Caki2 (cell line): ENCODE measurements around the gene ELAVL4. TPM values are rescaled to one million over a fixed set of nuclear protein-coding genes. Genes with fewer than 3 reads are reported as not detected.

ENCODE experiments used
- DNase-seq: peaks from one replicate; pipeline ENCODE4 v3.0.0-alpha.2; 2015; ENCODE audit warnings: low read depth
- in situ Hi-C: cut with HindIII; loops from 2 replicates; pipeline ENCODE4 v1.10.0; 2016; ENCODE audit warnings: low sequenced_read_pairs, low pct_unique_long_range_greater_than_20kb, mixed read lengths
- total RNA-seq: library from RNA; depleted of rRNA; stranded (reverse); fragments of >200 nt; shearing (Covaris generic); gene quantifications from 2 replicates; pipeline ENCODE4 v1.2.3, GENCODE V29; 2014; ENCODE audit warnings: low replicate concordance; rRNA removed

Gene ELAVL4
- total RNA-seq = not detected in 2 replicates

DNA sequence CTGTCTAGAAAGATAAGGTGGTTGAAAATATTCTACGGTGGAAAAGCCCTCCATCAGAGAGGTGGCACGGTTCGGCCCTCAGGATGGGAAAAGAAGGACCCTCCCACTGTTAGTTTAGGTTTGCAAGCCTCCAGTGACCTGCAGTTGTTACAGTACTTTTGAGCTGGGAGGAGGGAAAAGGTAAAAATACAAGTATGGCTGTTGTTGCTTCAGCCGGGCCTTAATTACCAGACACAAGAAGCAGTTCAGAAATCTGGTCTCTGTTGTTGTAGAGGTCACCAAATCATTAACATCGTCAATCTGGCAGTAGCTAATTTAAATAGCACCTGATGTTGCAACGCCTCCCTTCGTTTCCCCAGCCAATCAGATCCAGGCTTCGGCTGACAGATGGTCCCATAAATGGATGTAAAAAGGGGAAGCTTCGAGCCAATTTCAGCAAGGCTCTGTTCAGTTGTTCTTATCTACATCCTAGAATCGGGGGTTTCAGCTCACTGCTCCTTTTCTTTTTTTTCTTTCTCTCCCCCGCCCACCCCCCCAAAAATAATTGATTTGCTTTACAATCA lies at the start of gene ELAVL4:
TSS of gene ELAVL4 (plus strand) at position 424 of the 563 bp plus-strand sequence. CDS start 270 bp downstream, outside the sequence.
- no peak for DNase-seq
- in situ Hi-C loops = no loop called here

DNA sequence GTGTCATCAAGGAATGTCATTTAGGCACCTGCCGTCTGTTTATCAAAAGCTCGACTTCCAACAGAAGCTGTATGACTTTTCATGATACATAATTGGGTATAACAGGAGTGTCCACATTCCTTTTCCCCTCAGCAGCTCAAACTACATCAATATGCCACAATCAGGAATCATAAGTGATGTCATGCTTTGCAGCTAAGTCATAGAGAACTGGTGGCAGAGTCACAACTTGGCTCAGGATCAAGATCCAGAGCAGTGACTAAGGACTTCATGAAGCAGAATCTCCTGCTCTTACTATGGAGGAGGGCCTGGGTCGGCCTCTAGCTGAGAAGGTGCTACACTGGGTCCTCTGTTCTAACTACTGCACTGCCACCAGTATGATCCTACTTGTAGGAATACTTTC lies 48.4 kb upstream of the ELAVL4 start:
- DNase-seq = peak; percentile 16

DNA sequence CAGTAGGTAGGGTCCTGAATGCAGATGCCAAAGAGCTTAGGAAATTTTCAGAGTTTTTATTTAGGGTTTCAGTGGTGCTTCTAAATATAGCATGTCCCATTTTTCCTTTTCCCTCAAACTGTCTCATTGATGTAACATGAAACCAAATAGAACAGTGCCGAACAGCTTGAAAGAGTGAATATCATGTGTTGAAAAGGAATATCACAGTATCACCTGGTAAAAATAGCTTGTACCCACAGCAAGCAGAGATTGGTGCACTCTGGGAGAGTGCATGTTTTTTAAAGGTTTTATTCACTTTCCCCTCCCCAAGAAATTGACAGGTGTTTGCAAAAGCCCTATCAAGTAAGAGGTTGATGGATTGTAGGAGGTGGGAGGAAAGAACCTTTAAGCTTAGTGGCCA lies 41.9 kb upstream of the ELAVL4 start:
- in situ Hi-C loops = no loop called here
- no peak for DNase-seq

More for the DNA sequence above, 48.4 kb upstream of the ELAVL4 start:
- in situ Hi-C loops = no loop called here

DNA sequence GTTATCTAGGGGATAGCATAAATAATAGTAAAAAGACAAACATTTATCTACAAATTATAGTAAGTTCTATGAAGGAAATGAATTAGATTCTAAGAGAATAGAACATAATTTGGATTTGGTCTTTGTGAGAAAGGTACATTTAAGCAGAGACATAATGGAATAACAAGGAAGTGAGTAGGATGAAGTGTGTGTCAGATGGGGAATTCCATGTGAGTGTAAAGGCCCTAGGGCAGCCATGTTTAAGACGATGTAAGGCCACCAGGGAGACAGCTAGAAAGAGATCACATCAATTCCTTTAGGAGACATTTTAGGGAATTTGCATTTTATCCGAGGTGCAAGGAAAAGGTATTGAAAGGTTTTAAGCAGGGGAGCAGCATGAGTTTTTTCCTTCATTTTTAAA lies 33.8 kb upstream of the ELAVL4 start:
- no peak for DNase-seq
- in situ Hi-C loops = no loop called here

DNA sequence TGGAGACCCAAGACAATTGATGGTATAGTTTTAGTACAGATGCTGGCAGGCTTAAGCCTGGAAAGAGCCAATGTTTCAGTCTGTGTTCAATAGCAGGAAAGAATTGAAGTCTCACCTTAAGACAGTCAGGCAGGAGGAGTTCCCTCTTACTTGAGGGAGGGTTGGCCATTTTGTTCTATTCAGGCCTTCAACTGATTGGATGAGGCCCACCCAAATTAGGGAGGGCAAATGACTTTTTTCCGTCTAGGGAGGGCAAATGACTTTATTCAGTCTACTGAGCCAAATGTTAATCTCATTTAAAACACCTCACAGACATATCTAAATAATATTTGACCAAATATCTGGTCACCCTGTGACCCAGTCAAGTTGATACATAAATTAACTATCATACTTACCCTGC lies 31.4 kb upstream of the ELAVL4 start:
- in situ Hi-C loops = no loop called here
- DNase-seq = no peak

DNA sequence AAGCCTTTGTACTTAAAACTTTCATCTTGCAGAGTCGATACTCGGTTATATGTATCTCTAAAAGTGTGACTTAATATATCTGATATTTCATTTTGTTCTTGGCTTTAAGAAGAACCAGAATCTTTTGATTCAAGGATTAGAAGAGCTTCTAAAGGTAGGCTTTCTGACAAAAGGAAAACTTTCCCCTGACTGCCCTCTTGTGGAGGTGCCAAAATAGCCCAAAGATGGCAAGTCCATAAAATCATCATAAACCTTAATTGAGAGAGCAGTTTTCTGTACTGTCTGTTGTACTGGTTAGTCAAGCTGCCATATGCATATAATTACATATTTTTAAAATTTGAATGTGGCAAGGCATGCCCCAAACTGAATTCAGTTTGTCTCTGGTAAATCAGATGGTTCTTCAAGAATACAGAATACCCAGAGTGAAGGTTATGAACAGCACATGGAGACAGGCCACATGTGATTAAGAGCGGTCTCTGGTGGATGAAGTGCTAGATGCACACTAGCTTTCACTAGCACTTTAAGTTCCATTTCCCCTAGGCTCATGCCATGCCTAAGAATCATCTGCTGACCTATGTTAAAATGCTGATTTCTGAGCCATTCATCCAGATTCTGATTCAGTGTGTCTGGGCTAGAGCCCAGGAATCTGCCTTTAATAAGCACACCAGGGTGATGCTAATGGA lies 27.7 kb upstream of the ELAVL4 start:
- in situ Hi-C loops = no loop called here

DNA sequence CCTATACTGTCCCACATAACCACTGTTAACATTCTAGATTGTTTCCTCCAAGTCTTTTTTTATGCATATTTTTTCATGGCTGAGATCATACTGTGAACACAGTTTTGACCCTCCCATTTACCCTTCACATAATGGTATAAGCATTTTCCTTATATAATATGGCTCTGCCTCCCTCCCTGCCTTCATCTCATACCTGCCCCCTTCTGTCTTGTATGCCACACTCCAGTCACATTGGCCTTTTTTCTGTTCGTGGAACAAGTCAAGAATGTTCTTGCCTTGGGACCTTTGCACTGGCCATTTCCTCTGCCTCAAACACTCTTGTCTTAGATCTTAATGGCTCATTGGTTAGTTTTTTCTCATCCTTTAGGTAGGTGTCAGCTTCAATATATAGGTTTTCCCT lies 24.3 kb upstream of the ELAVL4 start:
- in situ Hi-C loops = no loop called here
- no peak for DNase-seq

More for the DNA sequence above, 27.7 kb upstream of the ELAVL4 start:
- DNase-seq = no peak

DNA sequence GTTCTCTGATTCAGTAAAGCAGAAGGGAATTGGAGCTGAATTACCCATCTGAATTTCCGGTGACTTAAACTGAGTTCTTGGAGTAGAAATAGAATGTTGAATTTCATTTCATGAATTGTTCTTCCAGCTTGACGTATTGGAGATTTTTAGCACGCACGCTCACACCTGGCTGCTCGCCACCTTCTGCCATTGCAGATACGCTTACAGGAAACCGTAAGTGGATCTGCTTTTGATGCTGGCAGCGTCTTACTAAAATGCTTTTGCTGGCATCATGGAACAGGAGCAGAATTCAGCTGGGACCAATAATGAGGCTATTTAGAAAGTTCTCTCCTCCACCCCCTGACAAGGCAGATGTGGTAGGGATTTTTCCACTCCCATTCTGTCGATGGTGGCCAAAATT lies 17.7 kb upstream of the ELAVL4 start:
- no peak for DNase-seq
- in situ Hi-C loops = no loop called here

DNA sequence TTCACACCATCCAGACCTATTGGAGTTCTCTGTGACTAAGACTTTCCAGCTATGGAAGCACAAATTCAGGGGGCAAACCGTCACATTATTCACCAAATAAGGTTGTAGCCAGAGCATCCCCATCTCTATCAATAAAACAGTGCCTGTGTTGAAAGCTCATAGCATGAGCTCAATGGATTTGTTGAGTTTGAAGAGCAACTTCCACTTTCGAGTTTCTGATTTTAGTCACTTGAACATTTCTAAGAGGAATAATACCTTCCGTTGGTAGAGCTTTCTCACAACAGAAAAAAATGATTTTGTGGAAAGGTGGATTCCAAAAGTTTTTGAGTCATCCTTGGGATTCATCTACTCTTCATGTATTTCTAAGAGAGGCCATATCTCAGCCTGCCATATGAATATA lies 13.0 kb upstream of the ELAVL4 start:
- no peak for DNase-seq
- in situ Hi-C loops = no loop called here

DNA sequence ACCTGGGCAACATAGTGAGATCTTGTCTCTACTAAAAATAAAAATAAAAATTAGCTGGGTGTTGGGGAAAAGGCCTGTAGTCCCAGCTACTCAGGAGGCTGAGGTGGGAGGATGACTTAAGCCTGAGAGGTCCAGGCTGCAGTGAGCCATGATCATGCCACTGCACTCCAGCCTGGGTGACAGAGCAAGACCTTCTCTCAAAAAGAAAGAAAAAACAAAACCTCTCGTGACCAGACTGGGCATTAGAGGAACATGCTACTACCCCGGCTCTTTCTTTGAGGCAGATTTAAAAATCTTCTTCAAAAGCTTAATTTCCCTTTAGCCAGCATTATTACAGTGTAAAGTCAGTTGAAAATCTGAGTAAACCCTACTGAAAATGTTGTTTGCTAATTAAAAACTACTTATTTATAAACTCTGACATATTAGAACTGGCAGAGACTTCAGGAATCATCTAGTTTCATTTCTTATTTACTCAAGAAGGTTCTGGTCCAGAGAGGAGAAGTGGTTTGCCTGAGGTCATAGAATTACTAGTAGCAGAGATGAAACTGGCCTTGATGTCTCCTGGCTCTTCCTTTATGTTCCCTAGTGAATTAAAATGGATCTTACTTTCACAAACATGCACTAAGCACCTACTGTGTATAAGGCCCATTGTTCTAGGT lies 11.6 kb upstream of the ELAVL4 start:
- DNase-seq = no peak
- in situ Hi-C loops = no loop called here

DNA sequence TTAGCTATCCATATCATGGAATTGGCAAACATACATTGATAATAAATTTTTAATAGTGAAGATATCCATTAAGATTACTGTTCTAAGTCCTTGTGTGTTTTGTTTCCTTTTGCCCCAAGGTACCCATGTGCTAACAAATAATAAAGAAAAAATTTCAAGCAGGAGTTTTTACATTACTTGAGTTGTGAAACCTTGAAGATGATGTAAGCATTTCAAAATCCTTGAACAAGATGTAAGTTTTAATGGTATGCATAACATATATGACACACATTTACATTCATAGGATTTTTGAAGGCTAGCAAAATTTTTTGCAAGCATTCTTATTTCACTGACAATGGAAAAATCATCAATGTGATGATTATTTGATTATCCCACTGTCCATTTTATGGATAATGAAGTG lies 10.9 kb upstream of the ELAVL4 start:
- no peak for DNase-seq
- in situ Hi-C loops = no loop called here

DNA sequence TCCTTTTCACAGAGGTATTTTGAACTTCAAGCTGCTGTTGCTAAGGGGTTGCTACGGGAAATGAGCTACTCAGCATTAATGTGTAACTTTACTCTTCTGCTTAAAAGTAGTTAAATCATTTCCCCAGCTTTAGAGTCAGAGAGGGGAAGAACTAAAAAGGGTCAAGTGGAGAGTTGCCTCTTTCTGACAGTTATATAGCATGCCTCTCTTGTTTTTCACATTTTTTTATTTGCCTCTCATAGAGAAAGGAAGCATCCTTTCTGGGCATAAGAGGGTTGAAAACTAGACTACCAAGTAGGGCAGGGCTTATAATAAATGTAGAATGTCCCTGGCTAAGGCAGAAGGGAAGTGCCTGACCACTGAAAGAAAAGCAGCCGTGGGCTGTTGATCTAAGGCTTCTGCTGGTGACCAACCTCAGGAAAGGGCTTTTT lies 10.1 kb upstream of the ELAVL4 start:
- no peak for DNase-seq
- in situ Hi-C loops = no loop called here

DNA sequence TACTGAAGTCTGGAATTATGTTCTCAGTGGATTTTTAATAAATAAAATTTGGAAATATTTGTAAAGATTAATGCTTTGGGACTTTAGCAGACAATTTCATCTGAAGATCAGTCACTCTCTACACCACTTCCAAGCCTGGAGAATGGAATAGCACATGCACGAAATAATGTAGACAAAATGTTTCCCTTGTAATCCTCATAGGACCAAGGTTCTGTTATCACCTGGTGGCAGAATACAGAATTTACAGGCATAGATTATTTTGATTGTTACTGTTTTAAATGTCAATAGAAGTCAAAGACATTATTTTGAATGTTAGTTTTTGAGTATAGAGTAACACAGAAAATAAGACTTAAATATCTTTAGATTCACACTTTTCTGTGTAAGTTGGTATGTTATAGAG lies 9.1 kb upstream of the ELAVL4 start:
- in situ Hi-C loops = no loop called here
- DNase-seq = no peak

DNA sequence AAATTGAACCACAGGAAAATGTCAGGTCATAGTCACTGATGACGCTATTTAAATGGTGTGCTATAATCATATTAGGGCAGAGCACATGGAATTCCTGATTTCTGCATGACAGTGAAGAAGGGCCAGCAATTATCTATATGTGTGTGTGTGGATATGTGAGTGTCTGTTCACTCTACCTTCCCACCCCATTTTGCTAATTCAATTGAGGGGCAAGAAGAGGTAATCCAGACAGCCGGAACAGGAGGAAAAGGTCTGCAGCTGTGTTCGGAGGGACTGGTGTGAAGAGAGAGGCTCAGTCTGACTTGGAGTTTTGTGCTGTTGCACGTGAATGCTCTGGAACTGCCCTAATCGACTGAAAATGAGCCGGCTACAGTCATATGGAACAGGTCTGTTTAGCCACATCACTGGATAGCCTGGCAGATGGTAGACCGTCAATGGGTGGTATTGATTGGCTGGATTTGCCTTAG lies 5.1 kb upstream of the ELAVL4 start:
- no peak for DNase-seq
- in situ Hi-C loops = no loop called here

DNA sequence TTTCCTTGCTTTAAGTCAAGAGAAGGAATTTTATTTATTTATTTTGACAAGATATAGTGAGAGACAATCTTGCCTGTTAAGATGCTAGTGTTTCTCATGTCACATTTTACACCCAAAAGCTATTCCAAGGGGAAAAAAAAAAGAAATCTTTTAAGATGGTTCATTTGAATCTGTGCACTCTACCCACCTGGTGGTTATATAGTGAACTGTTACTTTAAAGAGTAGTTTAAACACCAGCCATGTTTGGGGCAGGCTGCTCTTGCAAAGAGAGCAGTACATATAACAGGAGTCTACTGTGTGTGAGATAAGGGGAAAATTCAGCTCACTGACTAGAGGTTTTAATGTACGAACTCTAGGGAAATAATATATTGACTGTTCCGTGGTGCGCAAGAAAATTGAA lies 3.3 kb upstream of the ELAVL4 start:
- no peak for DNase-seq
- in situ Hi-C loops = no loop called here

DNA sequence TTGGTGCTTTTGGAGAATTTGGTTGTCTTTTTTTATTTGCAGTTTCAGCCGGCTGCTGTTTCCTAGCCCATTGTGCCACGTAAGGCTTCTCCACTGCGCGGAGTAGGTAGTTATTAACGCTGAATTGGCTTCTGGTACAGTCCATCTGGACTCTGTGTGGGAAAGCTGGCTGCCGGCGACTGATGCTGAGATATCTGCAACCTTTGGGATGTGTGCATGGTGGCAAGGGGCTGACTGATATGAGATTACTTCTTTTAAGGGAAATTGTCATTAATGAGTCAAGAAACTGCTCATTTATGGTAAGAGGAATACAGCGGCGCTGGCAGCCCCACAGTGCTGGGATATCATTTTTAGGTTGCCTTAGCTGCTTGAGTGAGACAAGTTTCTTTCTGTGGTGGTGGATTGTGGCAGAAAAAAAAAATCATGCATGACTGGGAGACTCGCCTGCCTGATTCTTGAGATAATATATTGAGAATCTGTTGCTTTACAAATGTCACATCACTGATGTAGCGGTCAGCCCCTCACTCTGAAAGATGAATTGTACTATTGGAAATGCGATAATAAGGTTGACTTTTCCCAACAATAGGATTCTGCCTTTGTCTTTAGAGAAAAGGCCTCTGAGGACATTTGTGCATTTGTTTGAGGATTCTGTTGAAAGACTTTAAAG lies 2.5 kb upstream of the ELAVL4 start:
- in situ Hi-C loops = no loop called here
- no peak for DNase-seq

DNA sequence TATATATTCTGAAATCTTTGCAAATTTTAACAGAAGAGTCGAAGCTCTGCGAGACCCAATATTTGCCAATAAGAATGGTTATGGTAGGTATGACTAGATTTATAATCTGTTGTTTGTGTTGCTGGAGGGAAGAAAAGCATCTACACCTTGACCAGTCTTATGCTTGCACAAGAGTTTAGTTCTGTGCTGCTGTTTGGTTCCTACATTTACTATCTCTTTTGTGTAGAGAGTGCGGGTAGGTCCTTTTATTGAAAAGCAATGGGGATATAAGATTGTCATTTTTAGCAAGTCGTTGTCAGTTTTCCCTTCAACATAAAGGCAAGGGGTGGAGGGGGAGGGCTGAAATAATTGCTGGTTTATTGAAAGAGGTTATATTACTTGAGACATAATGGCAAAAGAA lies 396 bp downstream of the ELAVL4 start:
- DNase-seq = no peak
- in situ Hi-C loops = no loop called here

DNA sequence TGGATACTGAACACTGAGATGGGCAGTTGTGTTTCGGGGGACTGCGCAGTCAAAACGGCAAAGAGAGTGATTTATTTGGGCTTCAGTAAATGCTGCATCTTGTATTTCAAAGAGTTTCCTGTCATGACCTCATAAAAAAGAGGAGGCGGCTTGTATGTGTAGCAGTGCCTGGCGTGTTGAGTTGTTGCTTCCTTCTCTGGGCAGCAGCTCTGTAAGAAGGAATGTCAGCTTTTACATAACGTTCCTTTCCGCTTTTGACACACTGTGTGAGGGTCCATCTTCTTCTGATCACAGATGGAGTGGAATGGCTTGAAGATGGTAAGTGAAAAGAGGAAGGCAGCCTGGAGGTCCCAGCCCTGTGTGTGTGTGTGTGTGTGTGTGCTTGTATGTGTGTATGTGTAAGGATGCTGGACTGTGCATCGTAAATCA lies 941 bp downstream of the ELAVL4 start:
- DNase-seq = no peak
- in situ Hi-C loops = no loop called here

DNA sequence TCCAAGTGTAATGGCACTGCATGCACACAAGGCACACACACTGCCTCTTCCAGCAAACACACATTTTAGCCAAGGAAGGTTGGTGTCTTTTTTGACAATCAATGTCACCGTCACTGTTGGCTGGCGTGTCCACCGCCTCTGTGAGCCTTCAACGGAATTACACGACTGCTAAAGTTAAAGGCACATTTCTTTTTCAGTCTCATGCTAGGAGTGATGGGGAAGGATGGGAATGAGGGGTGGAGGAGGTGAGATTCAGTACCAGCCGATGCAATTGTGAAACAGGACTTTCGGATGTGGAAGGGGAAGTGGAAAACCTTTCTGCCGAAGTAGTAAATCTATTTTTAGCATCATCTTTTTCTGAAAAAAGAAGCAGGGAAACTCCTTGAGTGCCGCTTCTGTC lies 1.4 kb downstream of the ELAVL4 start:
- in situ Hi-C loops = no loop called here
- no peak for DNase-seq
